Fibroblast of peridontal ligament (primary cell): ENCODE data around the gene RBMS1.
A peak's percentile ranks its signal among the peaks of the same experiment; 100 is the strongest.

ENCODE experiments used
- DNase-seq: peaks from one replicate; pipeline ENCODE4 v3.0.0-alpha.2; 2010; ENCODE audit errors: extremely low read depth

RBMS1 gene, protein sequence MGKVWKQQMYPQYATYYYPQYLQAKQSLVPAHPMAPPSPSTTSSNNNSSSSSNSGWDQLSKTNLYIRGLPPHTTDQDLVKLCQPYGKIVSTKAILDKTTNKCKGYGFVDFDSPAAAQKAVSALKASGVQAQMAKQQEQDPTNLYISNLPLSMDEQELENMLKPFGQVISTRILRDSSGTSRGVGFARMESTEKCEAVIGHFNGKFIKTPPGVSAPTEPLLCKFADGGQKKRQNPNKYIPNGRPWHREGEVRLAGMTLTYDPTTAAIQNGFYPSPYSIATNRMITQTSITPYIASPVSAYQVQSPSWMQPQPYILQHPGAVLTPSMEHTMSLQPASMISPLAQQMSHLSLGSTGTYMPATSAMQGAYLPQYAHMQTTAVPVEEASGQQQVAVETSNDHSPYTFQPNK

DNA sequence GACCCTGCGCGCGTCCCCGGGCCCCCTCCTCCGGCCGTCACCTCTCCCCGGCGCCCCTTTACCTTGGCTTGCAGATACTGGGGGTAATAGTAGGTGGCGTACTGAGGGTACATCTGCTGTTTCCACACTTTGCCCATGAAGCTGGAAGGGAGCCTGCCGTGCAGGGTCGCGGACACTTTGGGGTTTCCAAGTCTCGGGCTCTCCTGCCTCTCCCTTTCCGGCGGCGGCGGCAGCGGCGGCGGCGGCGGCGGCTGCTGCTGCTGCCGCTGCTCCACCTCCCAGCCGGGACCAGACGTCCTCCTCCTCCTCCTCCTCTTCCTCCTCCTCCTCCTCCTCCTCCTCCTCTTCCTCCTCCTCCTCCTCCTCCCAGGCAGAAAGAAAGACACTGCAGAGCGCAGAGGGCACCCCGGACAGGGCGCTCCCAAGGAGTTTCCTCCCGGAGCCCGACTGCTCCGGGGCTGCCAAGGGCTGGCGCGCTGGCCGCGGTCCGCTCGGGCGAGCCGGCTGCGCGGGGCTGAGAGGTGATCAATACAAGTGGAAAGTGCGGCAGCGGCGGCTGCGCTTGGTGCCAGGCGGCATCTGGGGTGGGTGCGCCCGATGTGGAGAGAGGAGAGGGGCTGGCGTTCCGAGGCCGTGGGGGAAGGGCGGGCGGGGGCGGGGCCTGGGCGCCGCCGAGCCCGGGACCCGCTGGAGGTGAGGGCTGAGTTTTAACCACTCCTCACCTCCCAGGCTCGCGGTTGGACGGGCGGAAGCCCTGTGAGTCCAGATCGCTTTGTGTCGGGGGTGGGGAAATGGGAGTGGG, at the start of gene RBMS1:
Gene RBMS1, minus strand, starts transcription at position 581 of the 802 bp plus-strand sequence. Its CDS starts 444 bp downstream, at position 137.
- DNase-seq = peak; percentile 55

DNA sequence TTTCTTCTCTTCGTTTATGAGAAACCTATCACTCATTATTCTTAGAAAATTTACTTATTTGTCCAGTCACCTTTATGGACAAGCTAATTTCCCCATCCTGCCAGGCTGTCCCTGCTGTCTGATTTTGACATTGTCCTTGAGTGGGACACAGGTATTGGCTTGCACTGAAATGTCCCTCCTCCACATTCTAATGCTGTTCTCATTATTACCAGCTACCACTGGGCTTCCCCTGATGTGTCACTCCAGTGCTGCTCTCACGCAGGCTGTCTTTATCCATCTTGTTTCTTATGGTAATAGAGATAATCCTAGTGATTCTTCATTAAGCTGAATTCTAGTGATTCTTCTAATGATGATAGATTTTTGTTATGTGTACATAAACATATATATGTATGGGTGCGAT, 48.1 kb upstream of the RBMS1 start:
- DNase-seq = no peak

DNA sequence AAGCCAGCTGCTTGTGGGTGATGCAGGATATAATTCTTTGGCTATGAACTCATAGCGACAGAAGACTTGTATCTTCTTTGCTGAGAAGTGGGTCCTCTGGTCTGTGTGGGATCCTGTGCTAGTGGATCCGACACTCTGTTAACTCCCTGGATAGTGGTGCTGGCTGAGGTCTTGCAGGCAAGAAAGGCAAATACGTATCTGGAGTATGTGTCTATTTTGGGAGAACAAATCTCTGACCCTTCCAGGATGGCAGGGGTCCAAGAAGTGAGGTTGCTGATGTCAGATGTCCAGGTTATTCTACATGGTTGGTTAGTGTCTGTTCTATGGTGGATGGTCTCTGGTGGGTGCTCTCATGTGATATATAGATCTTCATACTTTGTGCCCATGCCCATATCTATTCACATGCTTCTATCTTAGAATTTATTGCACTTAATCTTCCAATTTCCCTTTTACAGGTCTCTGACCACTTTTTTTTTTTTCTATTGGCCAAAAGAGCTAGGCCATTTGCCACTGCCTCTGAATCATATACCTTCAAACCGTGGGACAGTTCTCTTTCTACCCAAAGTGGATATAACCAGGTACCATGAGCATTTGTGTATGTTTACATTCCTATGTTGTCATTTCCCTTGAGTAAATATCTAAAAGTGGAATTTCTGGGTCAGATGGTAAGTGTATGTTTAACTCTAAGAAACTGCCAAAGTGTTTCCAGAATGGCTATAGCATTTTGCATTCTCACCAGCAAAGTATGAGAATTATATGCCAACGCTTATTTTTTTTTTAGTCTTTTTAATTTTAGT, 45.1 kb upstream of the RBMS1 start:
- DNase-seq = no peak

DNA sequence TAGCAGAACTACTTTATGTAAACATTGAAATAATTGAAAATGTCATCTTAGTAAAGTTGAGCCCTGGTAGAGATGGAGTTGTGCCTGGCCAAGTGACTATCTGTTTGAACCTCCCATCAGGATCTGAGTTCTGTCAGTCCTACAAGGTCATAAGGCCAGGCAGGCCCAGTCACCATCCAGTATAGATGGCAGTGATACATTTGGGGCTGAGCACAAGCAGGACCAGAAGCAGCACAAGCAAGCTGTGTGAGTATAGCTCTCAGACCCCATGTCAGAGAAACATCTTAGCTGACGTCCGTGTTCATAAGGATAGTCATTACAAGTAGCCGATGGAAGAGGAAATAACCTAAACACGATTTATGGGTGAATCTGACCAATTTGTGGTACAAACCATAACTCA, 44.5 kb upstream of the RBMS1 start:
- DNase-seq = no peak

DNA sequence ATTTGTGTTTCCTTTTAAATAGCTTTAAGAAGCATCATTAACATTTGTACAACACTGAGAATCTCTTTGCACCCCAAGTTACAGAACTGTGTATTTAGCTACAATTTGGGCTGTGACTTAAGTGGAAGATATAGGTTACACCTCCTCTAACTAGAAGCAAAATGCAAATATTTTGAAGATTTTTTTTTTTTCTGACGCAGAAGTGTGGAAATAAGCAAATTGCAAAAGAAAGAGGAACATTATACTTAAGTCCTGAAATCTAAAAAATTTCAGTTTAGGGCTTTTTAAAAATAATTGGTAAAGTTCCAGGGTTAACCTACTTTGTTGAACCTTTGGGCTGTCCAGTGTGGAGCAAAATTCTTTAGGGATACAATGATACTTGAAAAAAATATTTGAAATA, 41.4 kb upstream of the RBMS1 start:
- DNase-seq = no peak

DNA sequence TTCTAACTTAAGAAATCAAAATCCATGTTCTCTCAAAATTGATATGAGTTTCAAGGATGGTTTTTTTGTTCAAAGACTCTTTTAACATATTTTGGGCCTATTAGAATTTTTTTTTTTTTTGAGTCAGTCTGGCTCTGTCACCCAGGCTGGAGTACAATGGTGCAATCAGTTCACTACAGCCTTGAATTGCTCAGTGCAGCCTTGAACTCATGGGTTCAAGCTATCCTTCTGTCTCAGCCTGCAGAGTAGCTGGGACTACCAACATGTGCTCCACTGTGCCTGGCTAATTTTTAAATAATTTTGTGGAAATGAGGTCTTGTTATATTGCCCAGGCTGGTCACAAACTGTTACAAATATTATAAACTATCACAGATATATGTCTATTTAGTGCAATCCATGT, 40.6 kb upstream of the RBMS1 start:
- no peak for DNase-seq

DNA sequence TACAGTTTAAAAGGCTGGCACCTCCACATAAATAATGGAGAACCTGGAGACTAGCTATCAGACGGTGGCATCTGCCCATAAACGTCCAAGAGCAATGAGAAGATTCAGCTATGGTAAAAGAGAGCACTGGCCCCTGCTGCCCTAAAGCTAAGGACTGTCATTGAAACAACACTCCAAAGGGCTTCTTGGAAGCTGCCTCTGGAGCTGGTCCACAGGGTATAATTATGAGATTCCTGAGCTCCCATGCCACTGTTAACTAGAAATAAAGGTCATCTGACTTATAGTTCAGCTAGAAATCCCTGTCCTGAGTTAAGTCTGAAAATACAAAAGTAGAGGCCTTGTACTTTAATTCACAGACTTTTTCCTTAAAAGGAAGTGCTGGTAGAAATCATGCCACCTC, 39.9 kb upstream of the RBMS1 start:
- peak; percentile 56 for DNase-seq

DNA sequence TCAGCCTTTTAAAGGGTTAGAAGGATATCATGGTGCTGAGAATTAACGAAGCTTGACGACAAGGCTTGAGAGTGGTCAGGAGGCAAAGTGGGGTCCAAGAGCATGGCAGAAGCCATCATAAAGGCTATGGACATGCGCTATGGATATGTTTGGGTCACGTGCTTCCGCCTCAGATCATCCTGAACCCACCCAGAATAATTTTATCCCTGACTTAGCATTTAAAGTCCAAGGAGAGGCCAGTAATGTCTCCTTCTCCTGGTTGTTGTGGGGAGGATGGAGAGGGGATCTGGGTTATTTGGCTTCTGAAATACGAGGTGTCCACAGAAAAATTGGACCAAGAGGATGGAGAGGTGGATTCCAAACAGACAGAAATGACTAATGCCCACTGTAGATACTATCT, 38.8 kb upstream of the RBMS1 start:
- no peak for DNase-seq

DNA sequence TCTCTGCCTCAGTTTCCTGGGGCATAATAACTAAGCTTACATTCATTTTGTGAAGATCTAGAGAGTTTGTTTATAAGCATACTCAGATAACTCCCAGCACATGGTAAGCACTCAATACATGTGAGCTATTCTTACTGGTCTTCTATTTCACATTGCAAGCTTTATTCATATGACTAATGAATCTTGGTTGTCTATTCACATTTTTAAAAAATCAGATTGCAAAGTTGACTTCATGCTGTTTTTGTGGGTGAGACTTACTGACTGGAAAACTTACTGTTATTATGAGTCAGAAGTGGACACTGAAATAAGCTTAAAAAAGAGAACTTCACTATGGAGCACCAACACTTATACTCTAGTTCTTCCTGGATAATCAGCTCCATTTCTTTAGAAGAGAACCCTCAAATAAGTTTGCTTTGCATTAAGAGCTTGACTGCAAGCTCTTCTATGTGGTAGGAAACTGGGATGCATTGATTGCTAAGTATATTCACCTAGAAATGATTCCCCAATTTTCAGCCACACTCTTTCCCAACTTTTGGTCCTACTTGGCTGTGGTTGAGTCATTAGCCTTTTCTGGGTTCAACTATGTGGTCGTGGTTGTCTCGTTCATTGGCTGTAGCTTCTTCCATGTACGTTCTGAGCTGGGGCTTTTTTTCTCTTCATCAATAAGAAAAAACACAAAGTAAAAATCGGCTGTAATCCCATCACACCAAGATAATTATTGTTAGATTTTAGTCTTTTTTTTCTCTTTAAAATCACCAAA, 29.5 kb upstream of the RBMS1 start:
- DNase-seq = peak; percentile 82

DNA sequence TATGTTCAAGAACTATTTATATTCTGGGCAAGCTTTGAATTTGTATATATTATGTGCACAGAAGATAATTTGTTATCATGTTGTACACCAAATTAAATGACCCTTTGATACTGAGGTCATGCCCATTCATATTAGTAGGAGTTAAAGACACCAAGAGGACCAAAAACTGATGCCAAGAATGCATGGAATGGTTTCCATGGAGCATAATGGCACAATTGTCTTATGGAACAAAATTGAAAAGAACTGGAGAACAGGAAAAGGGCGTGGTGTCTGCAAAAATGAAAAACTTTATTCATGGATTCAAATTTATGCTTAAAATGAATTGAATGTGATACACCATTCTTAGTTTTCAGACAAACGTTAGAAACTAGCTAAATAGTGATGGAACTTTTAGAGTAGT, 24.1 kb upstream of the RBMS1 start:
- no peak for DNase-seq

DNA sequence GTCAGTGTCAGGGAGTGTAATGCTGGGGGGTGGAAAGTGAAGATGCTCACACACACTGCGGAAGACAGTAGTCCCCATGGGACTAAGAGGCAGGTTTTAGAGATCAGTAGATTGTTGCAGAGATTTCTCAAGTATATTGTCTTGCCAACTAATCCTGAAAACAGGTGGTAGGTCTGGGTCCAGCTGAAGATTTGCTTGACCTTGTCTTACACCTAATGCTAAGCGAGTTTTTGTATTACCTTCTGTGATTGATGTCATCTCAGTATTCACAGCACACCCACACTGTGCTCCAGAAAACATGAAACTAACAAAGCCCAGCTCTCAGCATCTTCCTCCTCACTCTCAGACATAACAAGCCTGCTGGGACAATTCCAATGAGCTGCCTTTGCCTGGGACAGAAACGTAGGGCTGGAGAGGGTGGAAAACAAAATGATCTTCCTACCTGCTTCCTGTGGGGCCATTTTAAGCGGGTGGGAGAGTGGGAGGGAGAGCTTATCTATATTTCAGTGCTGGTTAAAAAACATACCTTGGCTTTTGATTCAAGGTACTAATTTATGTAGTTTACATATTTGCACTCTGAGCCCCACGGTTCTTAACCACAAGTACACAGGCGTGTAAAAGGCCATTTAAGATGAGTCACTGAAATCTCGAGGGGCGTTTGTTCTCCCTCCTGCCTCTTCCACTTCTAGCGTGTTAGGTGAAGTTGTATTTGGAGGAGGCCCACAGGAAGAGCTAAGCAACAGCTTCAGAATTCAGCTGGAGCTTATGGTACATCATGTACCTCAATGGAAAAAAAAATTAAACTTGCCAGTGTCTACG, 23.1 kb upstream of the RBMS1 start:
- peak; percentile 68 for DNase-seq

DNA sequence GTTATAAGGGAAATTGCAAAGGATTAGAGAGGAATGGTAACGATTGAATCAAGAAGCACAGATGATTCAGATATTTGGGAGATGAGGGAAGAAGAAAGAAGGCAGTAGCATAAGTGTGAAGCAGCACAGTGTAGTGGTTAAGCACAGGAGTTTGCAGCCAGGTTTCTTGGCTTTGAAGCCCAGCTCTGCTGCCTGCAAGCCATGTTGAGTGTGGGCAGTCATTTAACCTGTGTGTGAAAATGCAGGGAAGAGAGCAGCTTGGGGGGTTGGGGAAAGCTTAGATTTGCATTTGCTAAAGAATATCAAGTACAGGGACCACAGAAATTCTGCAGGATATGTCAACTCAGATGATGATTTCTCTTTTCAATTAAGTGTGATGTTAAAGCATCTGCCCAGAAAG, 21.5 kb upstream of the RBMS1 start:
- DNase-seq = no peak

DNA sequence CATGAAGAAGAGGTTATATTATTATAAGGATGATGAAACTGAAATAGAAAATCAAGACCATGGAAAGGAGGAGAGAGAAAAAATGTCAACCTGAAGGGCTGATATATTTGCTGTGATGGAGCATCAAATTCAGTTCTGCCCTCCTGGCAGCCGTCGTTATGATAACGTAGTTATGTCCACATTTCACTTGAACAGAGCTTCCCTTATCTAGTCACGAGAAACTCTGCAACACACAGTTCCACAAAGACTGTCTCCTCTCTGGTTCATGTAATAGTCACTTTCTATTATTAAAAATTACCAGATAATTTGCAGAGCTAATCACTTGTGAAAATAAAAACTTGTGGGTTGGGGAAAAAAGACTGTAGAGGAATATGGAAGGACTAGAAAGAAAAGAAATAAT, 19.5 kb upstream of the RBMS1 start:
- DNase-seq = no peak

DNA sequence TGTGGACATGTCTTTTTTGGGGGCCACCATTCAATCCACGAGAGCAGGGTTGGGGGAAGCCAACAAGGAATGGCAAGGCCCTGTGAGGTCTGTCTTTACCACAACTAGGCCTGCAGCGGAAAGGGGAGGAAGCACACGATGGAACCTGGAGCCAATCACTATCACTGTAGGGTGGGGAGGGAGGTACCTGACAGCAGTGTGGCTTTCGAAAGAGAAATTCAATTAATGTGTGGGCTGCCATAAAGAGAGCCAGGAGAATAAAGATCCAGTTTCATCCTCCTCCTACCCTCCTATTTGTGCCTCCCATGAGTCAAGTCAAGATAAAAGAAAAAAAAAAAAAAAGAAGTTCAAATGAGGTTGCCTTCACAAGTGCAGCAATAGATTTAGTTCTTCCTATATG, 18.9 kb upstream of the RBMS1 start:
- no peak for DNase-seq

DNA sequence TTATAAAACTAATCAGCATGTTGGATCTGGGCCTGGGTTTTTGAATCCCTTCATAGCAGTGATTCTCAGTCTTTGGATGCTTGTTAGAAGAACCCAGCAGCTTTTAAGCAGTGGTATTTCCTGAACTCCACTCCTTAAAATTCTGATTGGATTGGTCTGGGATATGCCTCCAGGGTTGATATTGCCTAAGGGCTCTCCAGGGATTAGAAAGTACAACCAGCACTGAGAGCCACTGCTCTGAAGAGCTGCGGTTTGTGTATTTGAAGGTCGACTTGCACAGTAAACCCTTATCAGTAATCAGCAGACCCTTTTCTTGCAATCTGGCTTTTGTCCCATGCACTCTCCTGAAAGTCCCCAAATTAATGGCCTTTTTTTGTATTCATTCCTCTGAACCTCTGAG, 17.0 kb upstream of the RBMS1 start:
- peak; percentile 88 for DNase-seq

DNA sequence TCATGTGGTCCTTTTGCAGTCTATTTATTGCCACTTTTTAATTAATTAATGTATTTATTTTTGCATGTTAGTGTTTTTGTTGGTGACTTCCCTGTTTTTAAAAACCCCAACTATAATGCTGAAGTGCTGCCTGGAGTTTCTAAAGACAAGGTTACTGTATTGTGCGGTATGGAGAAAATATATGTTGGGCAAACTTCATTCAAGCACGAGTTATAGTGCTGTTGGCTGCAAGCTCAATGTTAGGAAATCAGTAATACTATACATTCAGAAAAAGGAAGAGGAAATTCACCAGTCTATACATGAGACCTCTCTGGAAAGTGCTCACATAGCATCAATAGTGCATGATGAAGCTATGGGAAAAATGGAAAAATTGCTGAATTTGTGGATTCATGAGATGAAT, 15.4 kb upstream of the RBMS1 start:
- DNase-seq = no peak

DNA sequence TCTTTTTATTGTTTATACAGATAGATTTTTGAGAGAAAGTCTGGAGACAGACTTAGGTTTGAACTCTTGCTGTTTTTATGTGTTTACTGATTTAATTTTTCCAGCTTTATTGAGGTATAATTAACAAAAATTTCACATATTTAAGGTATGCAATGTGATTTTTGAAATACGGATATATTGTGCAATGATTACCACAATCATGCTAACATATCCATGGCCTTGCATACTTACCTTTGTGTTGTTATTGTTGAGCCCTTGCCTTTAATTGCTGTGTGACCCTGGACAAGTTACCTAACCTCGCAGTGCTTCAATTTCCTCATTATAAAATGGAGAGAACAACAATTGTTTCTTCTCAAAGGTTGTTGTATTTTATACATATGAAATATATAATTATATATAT, 13.9 kb upstream of the RBMS1 start:
- no peak for DNase-seq

DNA sequence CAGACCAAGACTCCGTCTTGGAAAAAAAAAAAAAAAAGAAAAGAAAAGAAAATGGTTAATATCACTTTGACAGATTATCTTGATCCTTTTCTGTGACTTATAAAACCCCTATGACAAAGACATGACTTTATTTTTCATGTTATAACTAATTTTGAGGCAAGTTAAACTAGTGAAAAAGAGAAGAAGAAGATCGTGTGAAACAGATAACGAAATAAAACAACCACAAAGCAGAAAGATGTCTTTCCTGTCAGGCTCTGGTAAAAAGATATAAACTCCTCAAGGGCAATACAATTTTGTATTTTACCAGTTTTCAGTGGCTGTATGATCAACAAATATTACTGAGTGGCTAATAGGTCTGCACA, 13.4 kb upstream of the RBMS1 start:
- no peak for DNase-seq

DNA sequence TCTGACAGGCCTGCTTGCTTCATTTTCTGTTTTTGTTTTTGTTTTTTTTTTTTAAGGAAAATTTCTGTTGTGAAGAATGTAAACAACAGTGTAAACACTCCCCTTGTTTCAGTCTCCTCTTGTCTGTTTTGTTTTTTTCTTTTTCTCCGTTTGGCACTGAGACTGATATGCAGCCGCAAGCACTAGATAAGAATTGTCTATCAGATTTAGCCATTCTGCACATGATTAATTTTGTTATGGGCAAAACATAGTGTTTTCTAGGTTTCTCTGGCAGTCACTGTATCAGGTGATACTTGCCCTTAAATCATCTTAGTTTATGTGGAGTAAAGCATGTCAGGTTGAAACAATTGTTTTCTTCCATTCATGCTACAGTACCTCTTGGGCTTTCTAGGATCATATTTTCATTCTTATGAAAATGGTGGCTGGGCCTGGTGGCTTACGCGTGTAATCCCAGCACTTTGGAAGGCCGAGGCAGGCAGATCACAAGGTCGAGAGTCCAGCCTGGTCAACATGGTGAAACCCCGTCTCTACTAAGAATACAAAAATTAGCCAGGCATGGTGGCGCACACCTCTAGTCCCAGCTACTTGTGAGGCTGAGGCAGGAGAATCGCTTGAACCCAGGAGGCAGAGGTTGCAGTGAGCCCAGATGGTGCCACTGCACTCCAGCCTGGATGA, 12.9 kb upstream of the RBMS1 start:
- no peak for DNase-seq

DNA sequence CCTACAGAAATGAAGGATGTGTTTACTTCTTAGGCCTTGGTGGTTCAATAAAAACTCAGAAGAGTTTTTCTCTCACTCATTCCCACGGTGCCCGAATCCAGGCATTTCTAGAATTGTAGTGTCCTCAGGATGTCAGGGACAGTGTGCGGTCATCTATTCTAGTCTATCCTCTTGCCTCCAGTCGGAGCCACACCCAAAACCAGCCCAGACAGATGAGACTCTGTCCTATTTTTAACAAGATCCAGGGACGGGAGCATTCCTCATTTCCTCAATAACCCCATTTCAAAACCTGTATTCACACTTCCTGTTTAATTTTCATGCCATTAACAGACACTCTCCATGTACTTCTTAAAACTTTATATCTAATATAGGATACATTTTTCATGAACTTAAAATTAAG, 11.6 kb upstream of the RBMS1 start:
- no peak for DNase-seq
